ENCODE results near the gene TMEM116.

- TF ChIP-seq, protein P1, sequence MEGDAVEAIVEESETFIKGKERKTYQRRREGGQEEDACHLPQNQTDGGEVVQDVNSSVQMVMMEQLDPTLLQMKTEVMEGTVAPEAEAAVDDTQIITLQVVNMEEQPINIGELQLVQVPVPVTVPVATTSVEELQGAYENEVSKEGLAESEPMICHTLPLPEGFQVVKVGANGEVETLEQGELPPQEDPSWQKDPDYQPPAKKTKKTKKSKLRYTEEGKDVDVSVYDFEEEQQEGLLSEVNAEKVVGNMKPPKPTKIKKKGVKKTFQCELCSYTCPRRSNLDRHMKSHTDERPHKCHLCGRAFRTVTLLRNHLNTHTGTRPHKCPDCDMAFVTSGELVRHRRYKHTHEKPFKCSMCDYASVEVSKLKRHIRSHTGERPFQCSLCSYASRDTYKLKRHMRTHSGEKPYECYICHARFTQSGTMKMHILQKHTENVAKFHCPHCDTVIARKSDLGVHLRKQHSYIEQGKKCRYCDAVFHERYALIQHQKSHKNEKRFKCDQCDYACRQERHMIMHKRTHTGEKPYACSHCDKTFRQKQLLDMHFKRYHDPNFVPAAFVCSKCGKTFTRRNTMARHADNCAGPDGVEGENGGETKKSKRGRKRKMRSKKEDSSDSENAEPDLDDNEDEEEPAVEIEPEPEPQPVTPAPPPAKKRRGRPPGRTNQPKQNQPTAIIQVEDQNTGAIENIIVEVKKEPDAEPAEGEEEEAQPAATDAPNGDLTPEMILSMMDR (IDR thresholded peaks at IDR 0.05) = no peak
- no peak for TF ChIP-seq POLR2A (IDR thresholded peaks at IDR 0.05)
- no peak for TF ChIP-seq EP300 (IDR thresholded peaks at IDR 0.05)
Observed at GRCh38 chr12:112011685-112012084, 1.3 kb downstream of the TMEM116 start.
